ENCODE measurements around the gene DNAJC11. TPM values are rescaled to one million over a fixed set of nuclear protein-coding genes. Genes with fewer than 3 reads are reported as not detected.
"Not testable (repeated sequence)": the region's sequence is repeated elsewhere in the genome, so short reads cannot be mapped to it uniquely, and the experiment has no call there.

DNAJC11 gene
- total and polyA plus RNA-seq, 9 donors, result 26.9 to 41.0 (median 34.4) TPM

GRCh38 chr1:6658359-6659060, 43.1 kb downstream of the DNAJC11 start:
- no CpG with 5 or more reads among the region's 5 CpGs for WGBS (ENCODE audit: insufficient coverage)
- DNase-seq, result no peak
- H3K27ac ChIP-seq (ENCODE audit: low read length), result no peak overlapping the region
- peaks cover 10% of the 10 kb centered on the region for H3K36me3 ChIP-seq (ENCODE audit: control insufficient read depth, insufficient read depth, low read length)
- H3K4me3 ChIP-seq (ENCODE audit: low read length), result no peak overlapping the region
- H3K9me3 ChIP-seq (replicated peaks; ENCODE audit: control insufficient read depth, low read depth, low read length), result no peaks in the 10 kb centered on the region
- H3K4me1 ChIP-seq (ENCODE audit: control insufficient read depth, insufficient read depth, low read length), result no peaks in the 10 kb centered on the region
- H3K27me3 ChIP-seq (ENCODE audit: control insufficient read depth, insufficient read depth, low read length), result no peaks in the 10 kb centered on the region

GRCh38 chr1:6657138-6657537, 44.5 kb downstream of the DNAJC11 start:
- DNase-seq, result no peak
- Histone ChIP-seq H3K4me3 (ENCODE audit: low read length) (no peak overlapping the region), H3K27ac (ENCODE audit: low read length) (no peak overlapping the region), H3K4me1 (ENCODE audit: control insufficient read depth, insufficient read depth, low read length) (no peaks in the 10 kb centered on the region), H3K36me3 (ENCODE audit: control insufficient read depth, insufficient read depth, low read length) (peaks cover 20% of the 10 kb centered on the region), H3K9me3 (replicated peaks; ENCODE audit: control insufficient read depth, low read depth, low read length) (no peaks in the 10 kb centered on the region), H3K27me3 (ENCODE audit: control insufficient read depth, insufficient read depth, low read length) (no peaks in the 10 kb centered on the region)
- 90% methylated on average over 4 of the region's 6 CpGs for WGBS (ENCODE audit: insufficient coverage)

GRCh38 chr1:6653436-6654290, 48.0 kb downstream of the DNAJC11 start:
- Histone ChIP-seq H3K9me3 (replicated peaks; ENCODE audit: control insufficient read depth, low read depth, low read length) (no peaks in the 10 kb centered on the region), H3K4me1 (ENCODE audit: control insufficient read depth, insufficient read depth, low read length) (no peaks in the 10 kb centered on the region), H3K36me3 (ENCODE audit: control insufficient read depth, insufficient read depth, low read length) (peaks cover 35% of the 10 kb centered on the region), H3K27ac (ENCODE audit: low read length) (no peak overlapping the region), H3K27me3 (ENCODE audit: control insufficient read depth, insufficient read depth, low read length) (no peaks in the 10 kb centered on the region), H3K4me3 (ENCODE audit: low read length) (no peak overlapping the region)
- 89% methylated on average over 4 of the region's 23 CpGs for WGBS (ENCODE audit: insufficient coverage)
- no peak for DNase-seq

GRCh38 chr1:6652986-6653385, 48.6 kb downstream of the DNAJC11 start:
- H3K4me1 ChIP-seq (ENCODE audit: control insufficient read depth, insufficient read depth, low read length), result no peaks in the 10 kb centered on the region
- no peaks in the 10 kb centered on the region for H3K9me3 ChIP-seq (replicated peaks; ENCODE audit: control insufficient read depth, low read depth, low read length)
- WGBS (ENCODE audit: insufficient coverage), result 73% methylated on average over 5 of the region's 6 CpGs
- H3K4me3 ChIP-seq (ENCODE audit: low read length), result no peak overlapping the region
- no peak for DNase-seq
- H3K27ac ChIP-seq (ENCODE audit: low read length), result no peak overlapping the region
- H3K36me3 ChIP-seq (ENCODE audit: control insufficient read depth, insufficient read depth, low read length), result peaks cover 35% of the 10 kb centered on the region
- no peaks in the 10 kb centered on the region for H3K27me3 ChIP-seq (ENCODE audit: control insufficient read depth, insufficient read depth, low read length)

GRCh38 chr1:6651909-6652308, 49.7 kb downstream of the DNAJC11 start:
- DNase-seq, result no peak
- Histone ChIP-seq H3K4me3 (ENCODE audit: low read length) (no peak overlapping the region), H3K36me3 (ENCODE audit: control insufficient read depth, insufficient read depth, low read length) (peaks cover 35% of the 10 kb centered on the region), H3K4me1 (ENCODE audit: control insufficient read depth, insufficient read depth, low read length) (no peaks in the 10 kb centered on the region), H3K9me3 (replicated peaks; ENCODE audit: control insufficient read depth, low read depth, low read length) (no peaks in the 10 kb centered on the region), H3K27ac (ENCODE audit: low read length) (no peak overlapping the region), H3K27me3 (ENCODE audit: control insufficient read depth, insufficient read depth, low read length) (no peaks in the 10 kb centered on the region)
- WGBS (ENCODE audit: insufficient coverage), result 61% methylated on average over 11 of the region's 17 CpGs

GRCh38 chr1:6648556-6648955, 53.1 kb downstream of the DNAJC11 start:
- no peak overlapping the region for H3K27ac ChIP-seq (ENCODE audit: low read length)
- H3K4me1 ChIP-seq (ENCODE audit: control insufficient read depth, insufficient read depth, low read length), result peaks cover 7% of the 10 kb centered on the region
- 92% methylated on average over 3 of the region's 6 CpGs for WGBS (ENCODE audit: insufficient coverage)
- DNase-seq, result no peak
- no peaks in the 10 kb centered on the region for H3K9me3 ChIP-seq (replicated peaks; ENCODE audit: control insufficient read depth, low read depth, low read length)
- no peak overlapping the region for H3K4me3 ChIP-seq (ENCODE audit: low read length)
- no peaks in the 10 kb centered on the region for H3K27me3 ChIP-seq (ENCODE audit: control insufficient read depth, insufficient read depth, low read length)
- H3K36me3 ChIP-seq (ENCODE audit: control insufficient read depth, insufficient read depth, low read length), result peaks cover 59% of the 10 kb centered on the region

- H3K27ac ChIP-seq (ENCODE audit: low read length), result no peak overlapping the region
- no peaks in the 10 kb centered on the region for H3K27me3 ChIP-seq (ENCODE audit: control insufficient read depth, insufficient read depth, low read length)
- WGBS (ENCODE audit: insufficient coverage), result 67% methylated on average over 1 of the region's 10 CpGs
- H3K4me1 ChIP-seq (ENCODE audit: control insufficient read depth, insufficient read depth, low read length), result peaks cover 7% of the 10 kb centered on the region
- no peak overlapping the region for H3K4me3 ChIP-seq (ENCODE audit: low read length)
- no peaks in the 10 kb centered on the region for H3K9me3 ChIP-seq (replicated peaks; ENCODE audit: control insufficient read depth, low read depth, low read length)
- H3K36me3 ChIP-seq (ENCODE audit: control insufficient read depth, insufficient read depth, low read length), result peaks cover 56% of the 10 kb centered on the region
- peak; percentile 68 for DNase-seq
Measured at GRCh38 chr1:6646499-6647148, 55.0 kb downstream of the DNAJC11 start.

GRCh38 chr1:6645018-6645417, 56.6 kb downstream of the DNAJC11 start:
- Histone ChIP-seq H3K4me1 (ENCODE audit: control insufficient read depth, insufficient read depth, low read length) (peaks cover 7% of the 10 kb centered on the region), H3K9me3 (replicated peaks; ENCODE audit: control insufficient read depth, low read depth, low read length) (no peaks in the 10 kb centered on the region), H3K36me3 (ENCODE audit: control insufficient read depth, insufficient read depth, low read length) (peaks cover 54% of the 10 kb centered on the region), H3K27ac (ENCODE audit: low read length) (no peak overlapping the region), H3K27me3 (ENCODE audit: control insufficient read depth, insufficient read depth, low read length) (no peaks in the 10 kb centered on the region), H3K4me3 (ENCODE audit: low read length) (no peak overlapping the region)
- no peak for DNase-seq
- WGBS (ENCODE audit: insufficient coverage), result 88% methylated on average over 4 of the region's 7 CpGs

GRCh38 chr1:6640867-6641266, 60.7 kb downstream of the DNAJC11 start:
- Histone ChIP-seq H3K4me1 (ENCODE audit: control insufficient read depth, insufficient read depth, low read length) (peaks cover 18% of the 10 kb centered on the region), H3K36me3 (ENCODE audit: control insufficient read depth, insufficient read depth, low read length) (peaks cover 82% of the 10 kb centered on the region)
- not testable (repeated sequence) for DNase-seq; H3K27me3 ChIP-seq (ENCODE audit: control insufficient read depth, insufficient read depth, low read length); H3K9me3 ChIP-seq (replicated peaks; ENCODE audit: control insufficient read depth, low read depth, low read length); H3K4me3 ChIP-seq (ENCODE audit: low read length); H3K27ac ChIP-seq (ENCODE audit: low read length)
- WGBS (ENCODE audit: insufficient coverage), result no CpG with 5 or more reads among the region's 3 CpGs

GRCh38 chr1:6638226-6638625, 63.4 kb downstream of the DNAJC11 start:
- Histone ChIP-seq H3K9me3 (replicated peaks; ENCODE audit: control insufficient read depth, low read depth, low read length) (no peaks in the 10 kb centered on the region), H3K4me1 (ENCODE audit: control insufficient read depth, insufficient read depth, low read length) (peaks cover 41% of the 10 kb centered on the region), H3K27me3 (ENCODE audit: control insufficient read depth, insufficient read depth, low read length) (no peaks in the 10 kb centered on the region), H3K27ac (ENCODE audit: low read length) (peak overlapping the region; percentile 56), H3K36me3 (ENCODE audit: control insufficient read depth, insufficient read depth, low read length) (peaks cover 81% of the 10 kb centered on the region), H3K4me3 (ENCODE audit: low read length) (no peak overlapping the region)
- 42% methylated on average over 15 of the region's 18 CpGs for WGBS (ENCODE audit: insufficient coverage)
- DNase-seq, result peak; percentile 94
